Measurements from ENCODE around the gene RNF220. TPM values are rescaled to one million over a fixed set of nuclear protein-coding genes. Genes with fewer than 3 reads are reported as not detected.

Gene RNF220
- total and polyA plus RNA-seq, 2 donors (not counting 3 experiments of a cell fraction or from before 2014, with no cell fraction given), result 62.7 to 66.6 TPM

- Histone ChIP-seq H4K20me1 (replicated peaks; ENCODE audit: control insufficient read depth, extremely low read depth, insufficient read depth, low read length) (no peaks in the 10 kb centered on the region), H3K36me3 (ENCODE audit: control insufficient read depth in 2 of 2, extremely low read depth in 1 of 2, insufficient read depth in 2 of 2, low read length in 2 of 2) (no peaks in the 10 kb centered on the region), H3K9ac (replicated peaks; ENCODE audit: extremely low read depth, insufficient read depth, low read length) (no peak overlapping the region), H3K4me1 (ENCODE audit: control insufficient read depth, extremely low read depth, insufficient read depth, low read length) (no peaks in the 10 kb centered on the region), H3K9me3 (replicated peaks; ENCODE audit: control insufficient read depth, insufficient read depth, low read length) (no peaks in the 10 kb centered on the region), H3K27me3 (ENCODE audit: control insufficient read depth in 2 of 2, insufficient read depth in 2 of 2, low read length in 2 of 2) (peaks cover 0 to 1% of the 10 kb centered on the region in 2 experiments), H3K9me1 (replicated peaks; ENCODE audit: control insufficient read depth, extremely low read depth, insufficient read depth, low read length) (no peaks in the 10 kb centered on the region), H2AFZ (ENCODE audit: low read depth, low read length) (no peak overlapping the region), H3K27ac (ENCODE audit: insufficient read depth, low read depth, low read length) (no peak overlapping the region), H3K4me2 (ENCODE audit: insufficient read depth, low read length) (no peak overlapping the region), H3K79me2 (ENCODE audit: control insufficient read depth, insufficient read depth, low read length) (no peaks in the 10 kb centered on the region), H3K4me3 (replicated peaks in 1 of 3; ENCODE audit: insufficient read depth in 1 of 3, low read depth in 1 of 3, low read length in 3 of 3) (no peak overlapping the region)
- intact Hi-C loops (cut with micrococcal nuclease), result no loop called here
- ChIA-PET POLR2A (no interaction called here), CTCF (interaction anchor here (1.8 kb wide), 2 partner anchors 16 to 247 kb away, joined by 5 to 6 read pairs; no protein-coding TSS in a partner anchor)
- no peak for DNase-seq (ENCODE audit: low read depth, low spot score)
- no peak for FAIRE-seq
- TF ChIP-seq POLR2A (IDR thresholded peaks at IDR 0.05; ENCODE audit: low read depth, low read length), result no peak
- no peak for TF ChIP-seq GATA2 (IDR thresholded peaks at IDR 0.05; ENCODE audit: insufficient read depth, insufficient read length, low read depth, low read length)
- no peak for TF ChIP-seq POLR2AphosphoS5 (IDR thresholded peaks at IDR 0.05; ENCODE audit: insufficient read depth, low read depth, low read length)
- TF ChIP-seq MYC (IDR thresholded peaks at IDR 0.05; ENCODE audit: low read depth, low read length), result no peak
- dilution Hi-C loops (cut with MboI; ENCODE audit: extremely low pct_ligation_motif_present, low sequenced_read_pairs), result no loop called here
- no TSS peak for BruUV-seq (replicated peaks)
Observed at GRCh38 chr1:44625348-44625747, 220.3 kb downstream of the RNF220 start.

GRCh38 chr1:44628962-44629756 lies 224.1 kb downstream of the RNF220 start:
- POLR2A ChIA-PET, result interaction anchor here (0.6 kb wide), 1 partner anchor 8 kb away, joined by 11 read pairs; no protein-coding TSS in a partner anchor
- H3K9ac ChIP-seq (replicated peaks; ENCODE audit: extremely low read depth, insufficient read depth, low read length), result no peak overlapping the region
- H3K4me2 ChIP-seq (ENCODE audit: insufficient read depth, low read length), result no peak overlapping the region
- no peaks in the 10 kb centered on the region for H3K27me3 ChIP-seq (ENCODE audit: control insufficient read depth in 2 of 2, insufficient read depth in 2 of 2, low read length in 2 of 2)
- H3K9me3 ChIP-seq (replicated peaks; ENCODE audit: control insufficient read depth, insufficient read depth, low read length), result no peaks in the 10 kb centered on the region
- no peaks in the 10 kb centered on the region for H3K9me1 ChIP-seq (replicated peaks; ENCODE audit: control insufficient read depth, extremely low read depth, insufficient read depth, low read length)
- intact Hi-C loops (cut with micrococcal nuclease) (no loop called here), dilution Hi-C loops (cut with MboI; ENCODE audit: extremely low pct_ligation_motif_present, low sequenced_read_pairs) (no loop called here)
- H3K36me3 ChIP-seq (ENCODE audit: control insufficient read depth in 2 of 2, extremely low read depth in 1 of 2, insufficient read depth in 2 of 2, low read length in 2 of 2), result peaks cover 0 to 3% of the 10 kb centered on the region in 2 experiments
- H3K27ac ChIP-seq (ENCODE audit: insufficient read depth, low read depth, low read length), result no peak overlapping the region
- DNase-seq (ENCODE audit: low read depth, low spot score), result no peak
- H3K79me2 ChIP-seq (ENCODE audit: control insufficient read depth, insufficient read depth, low read length), result peaks cover 15% of the 10 kb centered on the region
- no peaks in the 10 kb centered on the region for H4K20me1 ChIP-seq (replicated peaks; ENCODE audit: control insufficient read depth, extremely low read depth, insufficient read depth, low read length)
- CTCF ChIA-PET, result interaction anchor here (1.2 to 1.7 kb wide), 3 partner anchors 21 to 251 kb away, joined by 3 to 6 read pairs (median 4); no protein-coding TSS in a partner anchor
- H3K4me1 ChIP-seq (ENCODE audit: control insufficient read depth, extremely low read depth, insufficient read depth, low read length), result peaks cover 9% of the 10 kb centered on the region
- no peak overlapping the region for H3K4me3 ChIP-seq (replicated peaks in 1 of 3; ENCODE audit: insufficient read depth in 1 of 3, low read depth in 1 of 3, low read length in 3 of 3)
- FAIRE-seq, result no peak
- TF ChIP-seq EZH2 (IDR thresholded peaks at IDR 0.05; ENCODE audit: borderline replicate concordance, low read depth, low read length, severe bottlenecking) (no peak), FOS (IDR thresholded peaks at IDR 0.05; ENCODE audit: borderline replicate concordance, insufficient read depth, low read length) (no peak), JUN (IDR thresholded peaks at IDR 0.05; ENCODE audit: borderline replicate concordance, insufficient read depth, insufficient read length, low read depth) (no peak), POLR2AphosphoS5 (IDR thresholded peaks at IDR 0.05; ENCODE audit: insufficient read depth, low read depth, low read length) (no peak), MYC (IDR thresholded peaks at IDR 0.05; ENCODE audit: low read depth, low read length) (no peak), MAX (IDR thresholded peaks at IDR 0.05; ENCODE audit: insufficient read depth, insufficient read length) (no peak), CTCF (IDR thresholded peaks at IDR 0.05; ENCODE audit: extremely low read depth in 1 of 2, insufficient read depth in 1 of 2, low read depth in 1 of 2, low read length in 2 of 2) (no peak), POLR2A (IDR thresholded peaks at IDR 0.05; ENCODE audit: low read depth, low read length) (no peak), GATA2 (IDR thresholded peaks at IDR 0.05; ENCODE audit: insufficient read depth, insufficient read length, low read depth, low read length) (no peak)
- H2AFZ ChIP-seq (ENCODE audit: low read depth, low read length), result no peak overlapping the region
- BruUV-seq (replicated peaks), result no TSS peak
